Uterus (tissue), 4 donors: ENCODE results near the gene MCTP2. TPM values are rescaled to one million over a fixed set of nuclear protein-coding genes. Genes with fewer than 3 reads are reported as not detected.

Experiments
- DNase-seq, 2 donors: peaks; one replicate each; pipeline ENCODE4 v3.0.0-alpha.2; 2019 to 2020
- H3K27ac ChIP-seq, 2 donors: fragments of 200-600 bp; sonication (generic); 1 replicate in 1 of 2; 2 replicates in 1 of 2; pipeline ENCODE4 v1.5.1; 2016 to 2018
- H3K27me3 ChIP-seq, 2 donors: fragments of 200-600 bp; sonication (generic); one replicate each; pipeline ENCODE4 v1.5.1; 2018 to 2019; ENCODE audit warnings: control low read depth in 1 of 2
- H3K36me3 ChIP-seq, 2 donors: fragments of 200-600 bp; sonication (generic); one replicate each; pipeline ENCODE4 v1.5.1; 2019; ENCODE audit warnings: control low read depth in 1 of 2
- H3K4me1 ChIP-seq, 2 donors: fragments of 200-600 bp; sonication (generic); one replicate each; pipeline ENCODE4 v1.5.1; 2018 to 2019; ENCODE audit warnings: control low read depth in 1 of 2
- H3K4me3 ChIP-seq, 2 donors: fragments of 200-600 bp; sonication (generic); 1 replicate in 1 of 2; 2 replicates in 1 of 2; pipeline ENCODE4 v1.5.1; 2018 to 2019; ENCODE audit warnings: mild to moderate bottlenecking in 1 of 2
- H3K9me3 ChIP-seq, 2 donors: fragments of 200-600 bp; sonication (generic); one replicate each; pipeline ENCODE4 v1.5.1; 2019; ENCODE audit warnings: control low read depth in 1 of 2
- POLR2A ChIP-seq, 2 donors: fragments of 450-650 bp; IDR thresholded peaks; one replicate each; pipeline ENCODE4 v1.6.1; 2016; ENCODE audit warnings: antibody characterized with exemption in 2 of 2, mild to moderate bottlenecking in 1 of 2, moderate library complexity in 1 of 2
- intact Hi-C: fragments of 100-400 bp; cut with DNase I; formaldehyde crosslinking; loops from one replicate; pipeline ENCODE4 v1.15.1; 2023; ENCODE audit warnings: low total_unique reads
- total RNA-seq, 4 donors: library from RNA; depleted of rRNA in 3 of 4; stranded (reverse); fragments of >200 nt in 3 of 4; gene quantifications; one replicate each; pipeline versions ENCODE4 v1.1.0 to v1.2.4, GENCODE V29; 2014 to 2023
- TF ChIP-seq, protein P1 (sequence below), 4 experiments: fragments of 200-600 bp in 2 of 4; fragments of 450-650 bp in 2 of 4; sonication (generic) in 2 of 4; IDR thresholded peaks; one replicate each; pipeline ENCODE4 v1.5.1; 2016 to 2019; ENCODE audit warnings: antibody characterized with exemption in 4 of 4, mild to moderate bottlenecking in 2 of 4, moderate library complexity in 1 of 4
- donor health status: DM: yes; HTN: yes; CAD: no.

MCTP2 gene
- total RNA-seq, 4 donors from 2014 or later = 3.3 to 98.9 (median 11.7) TPM

DNA sequence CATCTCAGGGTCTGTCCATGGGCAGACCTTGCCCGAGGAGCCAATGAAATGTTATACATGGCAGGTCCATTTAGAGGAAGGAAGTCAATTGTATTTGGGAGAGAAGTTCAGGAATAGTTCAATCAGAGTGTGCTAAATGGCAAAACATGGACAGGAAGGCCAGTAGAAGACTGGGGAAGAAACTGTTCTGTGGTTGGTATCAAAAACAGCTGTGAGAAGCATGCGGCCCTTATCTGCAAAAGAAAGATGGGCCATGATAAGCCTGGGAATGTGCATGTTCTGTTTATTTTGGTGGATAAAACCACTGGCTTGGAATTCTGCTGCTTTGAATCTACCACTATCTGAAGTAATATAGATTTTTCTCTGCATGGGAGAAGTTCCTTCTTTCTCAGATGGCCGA lies 100.4 kb downstream of the MCTP2 start:
- H3K27me3 ChIP-seq = no peaks in the 10 kb centered on the region
- DNase-seq = no peak
- intact Hi-C loops = no loop called here
- TF ChIP-seq, protein P1, sequence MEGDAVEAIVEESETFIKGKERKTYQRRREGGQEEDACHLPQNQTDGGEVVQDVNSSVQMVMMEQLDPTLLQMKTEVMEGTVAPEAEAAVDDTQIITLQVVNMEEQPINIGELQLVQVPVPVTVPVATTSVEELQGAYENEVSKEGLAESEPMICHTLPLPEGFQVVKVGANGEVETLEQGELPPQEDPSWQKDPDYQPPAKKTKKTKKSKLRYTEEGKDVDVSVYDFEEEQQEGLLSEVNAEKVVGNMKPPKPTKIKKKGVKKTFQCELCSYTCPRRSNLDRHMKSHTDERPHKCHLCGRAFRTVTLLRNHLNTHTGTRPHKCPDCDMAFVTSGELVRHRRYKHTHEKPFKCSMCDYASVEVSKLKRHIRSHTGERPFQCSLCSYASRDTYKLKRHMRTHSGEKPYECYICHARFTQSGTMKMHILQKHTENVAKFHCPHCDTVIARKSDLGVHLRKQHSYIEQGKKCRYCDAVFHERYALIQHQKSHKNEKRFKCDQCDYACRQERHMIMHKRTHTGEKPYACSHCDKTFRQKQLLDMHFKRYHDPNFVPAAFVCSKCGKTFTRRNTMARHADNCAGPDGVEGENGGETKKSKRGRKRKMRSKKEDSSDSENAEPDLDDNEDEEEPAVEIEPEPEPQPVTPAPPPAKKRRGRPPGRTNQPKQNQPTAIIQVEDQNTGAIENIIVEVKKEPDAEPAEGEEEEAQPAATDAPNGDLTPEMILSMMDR (IDR thresholded peaks at IDR 0.05) = no peak
- no peak for TF ChIP-seq POLR2A (IDR thresholded peaks at IDR 0.05)
- H3K36me3 ChIP-seq = no peaks in the 10 kb centered on the region
- no peak overlapping the region for H3K27ac ChIP-seq
- no peaks in the 10 kb centered on the region for H3K4me1 ChIP-seq
- no peaks in the 10 kb centered on the region for H3K9me3 ChIP-seq
- no peak overlapping the region for H3K4me3 ChIP-seq

- Histone ChIP-seq H3K4me3 (no peak overlapping the region), H3K9me3 (no peaks in the 10 kb centered on the region), H3K36me3 (no peaks in the 10 kb centered on the region), H3K27ac (no peak overlapping the region), H3K27me3 (no peaks in the 10 kb centered on the region), H3K4me1 (no peaks in the 10 kb centered on the region)
- TF ChIP-seq, protein P1 (IDR thresholded peaks at IDR 0.05) = no peak
- no peak for TF ChIP-seq POLR2A (IDR thresholded peaks at IDR 0.05)
- no peak for DNase-seq
- intact Hi-C loops = no loop called here
These were observed 104.3 kb downstream of the MCTP2 start for GRCh38 chr15:94335616-94336015.

- Histone ChIP-seq H3K9me3 (no peaks in the 10 kb centered on the region), H3K27me3 (no peaks in the 10 kb centered on the region), H3K4me3 (no peak overlapping the region), H3K27ac (no peak overlapping the region), H3K36me3 (no peaks in the 10 kb centered on the region), H3K4me1 (no peaks in the 10 kb centered on the region)
- TF ChIP-seq, protein P1 (IDR thresholded peaks at IDR 0.05) = no peak
- TF ChIP-seq POLR2A (IDR thresholded peaks at IDR 0.05) = no peak
- no peak for DNase-seq
- intact Hi-C loops = no loop called here
These were observed 105.6 kb downstream of the MCTP2 start for GRCh38 chr15:94336817-94337467.

- no peak overlapping the region for H3K27ac ChIP-seq
- H3K4me3 ChIP-seq = no peak overlapping the region
- H3K9me3 ChIP-seq = no peaks in the 10 kb centered on the region
- intact Hi-C loops = no loop called here
- H3K27me3 ChIP-seq = no peaks in the 10 kb centered on the region
- DNase-seq = no peak
- no peaks in the 10 kb centered on the region for H3K36me3 ChIP-seq
- TF ChIP-seq, protein P1 (IDR thresholded peaks at IDR 0.05) = no peak
- TF ChIP-seq POLR2A (IDR thresholded peaks at IDR 0.05) = no peak
- no peaks in the 10 kb centered on the region for H3K4me1 ChIP-seq
These were observed 107.0 kb downstream of the MCTP2 start for GRCh38 chr15:94338243-94338846.

GRCh38 chr15:94346282-94346681 lies 114.9 kb downstream of the MCTP2 start:
- Histone ChIP-seq H3K9me3 (no peaks in the 10 kb centered on the region), H3K4me1 (no peaks in the 10 kb centered on the region), H3K36me3 (no peaks in the 10 kb centered on the region), H3K27ac (no peak overlapping the region), H3K27me3 (no peaks in the 10 kb centered on the region), H3K4me3 (no peak overlapping the region)
- TF ChIP-seq, protein P1 (IDR thresholded peaks at IDR 0.05) = peak in 2 of 4 experiments; percentile 16 to 22
- no peak for TF ChIP-seq POLR2A (IDR thresholded peaks at IDR 0.05)
- no peak for DNase-seq
- intact Hi-C loops = no loop called here
